Ramos (cell line): ENCODE data around the gene ACKR1.

Experiments
- in situ Hi-C: fragments of 300-500 bp; cut with MboI; formaldehyde crosslinking; loops from one replicate; pipeline ENCODE4 v1.14.3; 2022; ENCODE audit warnings: low sequenced_read_pairs; ENCODE audit not compliant: unreplicated experiment

ACKR1 gene

DNA sequence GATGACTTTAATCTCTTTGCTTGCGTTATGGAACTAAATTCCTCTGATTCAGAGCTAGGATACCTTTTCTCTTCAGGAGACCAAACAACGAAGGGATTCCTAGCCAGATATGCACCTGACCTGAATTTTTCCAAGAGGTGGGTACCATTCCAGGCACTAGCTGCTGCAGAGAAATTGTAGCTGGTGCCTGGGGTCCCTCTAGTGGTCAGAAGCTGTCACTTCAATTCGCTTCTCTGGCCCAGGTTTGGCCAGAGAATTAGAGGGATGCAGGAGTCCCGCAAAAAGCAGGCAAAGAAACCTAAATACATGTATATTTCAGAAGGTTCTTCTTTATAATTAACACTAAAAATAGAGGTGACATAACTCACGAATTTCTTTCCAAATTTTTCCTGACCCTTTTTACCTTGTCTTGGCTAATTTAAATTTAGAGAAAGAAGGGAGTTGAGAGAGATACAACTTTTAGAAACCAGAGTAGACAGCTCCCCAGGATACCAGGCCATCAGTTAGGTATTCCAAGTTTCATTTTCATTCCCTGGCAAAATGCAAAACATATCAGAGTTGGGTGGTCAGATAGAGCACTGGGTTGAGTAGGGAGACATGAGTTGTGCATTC is 9.6 kb downstream of the ACKR1 start:
- in situ Hi-C loops = loop anchor here (10.0 kb wide), 1 partner anchor 79 kb away; no protein-coding TSS in a partner anchor

DNA sequence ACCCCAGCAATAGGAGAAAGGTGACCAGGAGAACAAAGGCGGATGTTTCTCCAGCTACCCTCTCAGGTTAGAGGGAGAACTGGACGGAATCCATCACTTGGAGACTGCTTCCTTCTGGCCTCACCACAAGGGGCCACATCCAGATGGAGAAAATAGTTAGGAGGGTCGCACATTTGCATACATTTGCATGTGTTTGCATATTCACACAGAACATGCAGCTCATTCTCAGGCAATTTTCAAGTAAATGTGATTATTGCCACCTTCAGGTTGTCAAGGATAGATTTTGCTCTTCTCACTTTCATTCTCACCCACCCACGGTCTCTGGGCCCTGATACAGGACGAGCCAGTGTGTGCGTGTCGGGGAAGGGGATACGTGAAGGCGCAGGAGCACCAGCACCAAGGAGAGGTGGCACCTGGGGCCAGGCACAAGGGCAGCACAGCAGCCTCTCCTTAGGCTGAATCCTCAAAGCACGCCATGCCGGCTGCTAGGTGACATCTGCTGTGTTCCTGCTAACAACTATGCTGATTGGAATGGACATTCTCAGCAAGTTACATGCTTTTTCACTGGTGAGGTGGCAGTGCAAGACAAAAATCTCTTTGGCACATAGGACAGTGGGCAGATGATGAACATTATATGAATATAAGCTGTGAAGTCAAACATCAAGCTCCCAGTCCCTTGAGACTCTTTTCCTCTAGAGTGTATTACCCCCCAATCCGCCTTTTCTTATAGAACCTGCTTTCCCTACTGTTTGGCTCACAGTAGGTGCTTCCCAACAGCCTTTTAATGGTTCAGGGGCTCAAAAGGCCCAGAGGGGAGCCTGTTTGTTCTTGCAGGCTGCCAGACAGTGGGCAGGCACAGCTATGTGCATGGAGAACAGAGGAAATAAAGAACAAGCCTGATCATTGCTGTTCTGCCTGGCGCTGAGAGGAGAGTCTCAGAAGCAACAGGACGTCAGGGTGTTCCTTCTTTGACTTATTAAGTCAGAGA is 14.3 kb downstream of the ACKR1 start:
- in situ Hi-C loops = loop anchor here (10.0 kb wide), 1 partner anchor 84 kb away; no protein-coding TSS in a partner anchor

GRCh38 chr1:159222075-159222865 is 17.6 kb downstream of the ACKR1 start:
- in situ Hi-C loops = no loop called here

DNA sequence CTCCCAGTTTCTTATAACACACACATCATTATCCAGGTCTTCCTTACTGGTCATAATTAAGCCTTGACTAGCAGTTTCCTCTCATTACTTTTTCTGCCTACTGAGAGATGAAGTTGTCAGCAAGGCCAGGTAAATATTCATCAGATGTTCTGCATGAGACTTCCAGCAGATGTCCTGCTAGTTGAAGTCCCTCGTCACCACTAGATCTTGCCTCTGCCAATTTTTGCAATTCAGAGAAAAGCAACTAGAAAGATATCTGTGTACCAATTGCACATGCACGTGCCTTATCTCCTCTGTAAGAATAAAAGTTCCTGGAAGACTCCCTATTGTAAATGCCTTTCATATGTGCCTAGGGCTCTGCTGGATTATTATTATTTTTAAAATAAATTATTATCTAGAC is 18.3 kb downstream of the ACKR1 start:
- in situ Hi-C loops = no loop called here

DNA sequence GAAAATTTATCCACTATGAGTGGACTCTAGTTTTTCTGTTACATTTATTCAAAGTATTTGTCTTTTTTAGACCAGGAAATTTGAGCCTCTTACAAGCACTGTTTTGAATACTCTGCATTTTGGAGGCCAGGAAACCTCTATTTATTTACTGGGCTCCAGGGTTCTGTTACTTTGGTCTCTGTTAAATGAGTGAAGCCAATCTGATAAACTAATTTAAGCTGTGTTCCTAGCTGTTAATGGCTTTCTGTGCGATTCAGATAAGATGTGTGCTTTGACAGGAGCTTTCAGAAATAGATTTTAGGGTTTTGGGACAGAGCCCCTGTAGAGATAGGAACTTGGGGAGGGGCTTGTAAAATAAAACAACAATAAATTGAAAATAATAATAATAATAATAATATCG is 23.9 kb downstream of the ACKR1 start:
- in situ Hi-C loops = no loop called here

- in situ Hi-C loops = no loop called here
Observed at GRCh38 chr1:159229260-159229885, 24.7 kb downstream of the ACKR1 start.

DNA sequence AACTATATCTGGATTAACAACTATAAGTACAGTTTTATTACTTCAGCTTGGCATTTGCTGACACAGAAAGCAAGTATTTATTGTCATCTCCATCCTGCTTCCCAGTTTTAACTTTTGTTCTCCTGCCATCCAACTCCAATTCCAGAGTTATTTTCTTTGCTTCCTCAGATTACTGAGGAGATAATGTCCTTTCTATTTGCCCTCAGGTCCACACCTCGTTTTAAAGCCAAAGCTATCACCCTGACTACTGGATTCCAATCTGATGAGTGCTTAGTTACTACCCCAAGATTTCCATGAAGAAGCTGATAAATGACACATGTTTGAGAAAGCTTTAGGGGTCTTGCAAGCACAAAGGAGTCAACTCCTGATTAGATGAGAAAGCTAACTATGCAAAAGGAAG is 25.2 kb downstream of the ACKR1 start:
- in situ Hi-C loops = no loop called here

DNA sequence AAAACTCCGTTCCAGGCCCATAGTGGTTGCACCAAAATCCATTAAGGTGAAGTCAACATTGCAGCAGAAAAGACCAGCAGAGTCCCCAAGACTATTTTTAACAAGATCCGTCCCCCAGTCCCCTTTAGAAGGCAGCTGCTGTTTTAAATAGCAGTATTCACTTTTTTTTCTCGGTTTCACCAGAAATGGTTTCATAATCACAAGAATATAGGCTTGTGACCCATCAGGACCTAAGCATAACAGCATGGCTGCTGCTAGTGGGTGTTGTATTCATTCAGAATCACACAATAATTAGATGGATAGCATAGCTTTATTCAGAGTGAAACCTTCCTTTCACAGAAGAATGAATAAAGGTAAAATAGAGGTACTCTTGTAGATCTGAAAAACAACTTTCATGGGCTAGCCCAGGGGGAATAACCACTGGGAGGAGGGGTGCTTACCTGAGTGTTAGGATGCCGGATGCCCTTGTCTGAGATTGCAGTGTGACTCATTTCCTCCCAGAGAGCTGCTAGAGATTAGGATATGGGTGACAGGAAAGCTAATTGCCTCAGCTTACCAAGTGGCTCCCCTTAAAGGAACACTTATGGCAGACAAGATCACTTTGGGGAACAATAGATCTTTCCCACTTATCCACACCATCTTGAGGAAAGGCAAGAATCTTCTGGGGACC is 35.0 kb downstream of the ACKR1 start:
- in situ Hi-C loops = no loop called here

DNA sequence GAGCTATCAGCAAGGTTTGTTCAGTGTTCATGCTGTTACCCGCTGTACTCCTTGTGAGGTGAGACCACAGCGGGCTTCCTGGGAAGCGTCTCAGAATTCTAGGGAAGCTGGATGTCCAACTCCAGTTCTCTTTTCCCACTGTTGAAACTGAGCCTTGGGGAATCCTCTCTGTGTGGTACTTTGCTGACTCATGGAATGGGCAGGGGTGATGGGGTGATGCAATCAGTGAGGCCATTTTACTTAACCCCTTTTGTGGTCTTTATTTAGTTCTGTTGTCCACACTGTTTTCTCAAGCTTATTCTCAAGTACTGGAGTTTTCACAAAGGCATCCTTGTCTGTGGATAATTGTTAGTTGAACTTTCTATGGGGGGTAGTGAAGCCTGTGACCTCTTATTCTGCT is 42.6 kb downstream of the ACKR1 start:
- in situ Hi-C loops = no loop called here

GRCh38 chr1:159248311-159248710 is 43.6 kb downstream of the ACKR1 start:
- in situ Hi-C loops = no loop called here

DNA sequence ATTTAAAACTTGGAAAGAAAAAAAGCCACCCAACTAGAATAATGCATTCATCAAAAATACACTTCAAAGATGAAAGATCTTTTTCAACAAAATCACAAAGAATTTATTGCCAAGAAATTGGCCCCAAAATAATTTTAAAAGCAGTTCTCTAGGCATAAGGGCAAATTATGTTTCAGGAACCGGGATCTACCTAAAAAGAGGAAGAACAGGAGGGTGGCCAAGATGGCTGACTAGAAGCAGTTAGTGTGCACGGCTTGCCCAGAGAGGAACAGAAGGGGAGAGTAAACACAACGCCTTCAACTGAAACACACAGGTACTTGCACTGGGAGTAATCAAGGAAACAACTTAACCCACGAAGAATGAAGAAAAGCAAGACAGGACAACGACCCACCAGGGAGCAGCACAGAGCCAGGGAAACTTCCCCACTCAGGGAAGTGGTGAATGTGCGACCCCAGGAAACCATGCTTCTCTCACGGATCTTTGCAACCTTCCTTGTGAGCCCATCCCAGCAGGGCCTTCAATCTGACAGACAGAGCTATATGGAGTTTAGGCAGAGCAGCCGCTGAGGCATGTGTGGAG is 46.1 kb downstream of the ACKR1 start:
- in situ Hi-C loops = no loop called here
